K562 (cell line): ENCODE results near the gene ABCC5. TPM values are rescaled to one million over a fixed set of nuclear protein-coding genes. Genes with fewer than 3 reads are reported as not detected.

ENCODE experiments used
- ATAC-seq: fragments of 200-7000 bp; cut with Tn5 transposase; 3 replicates; pipeline ENCODE4 v1.9.1; 2020; ENCODE audit warnings: moderate library complexity
- BruUV-seq: library from RNA; stranded (reverse); fragments of 400-500 nt; replicated peaks from 2 replicates; lab custom pipeline; 2021; lab: Mats Ljungman, UMichigan
- CTCF ChIA-PET: fragments of 300-600 bp; formaldehyde crosslinking; extraction: SDS; loops from one replicate; lab custom pipeline; 2021; ENCODE audit warnings: low intra/inter-chr PET ratio; lab: Yijun Ruan, JAX
- POLR2A ChIA-PET: fragments of 300-600, 350-650 bp; sonication (Branson Sonifier 250); formaldehyde crosslinking; extraction: SDS; loops from one replicate; lab custom pipeline; 2021; ENCODE audit warnings: antibody characterized with exemption, inconsistent platforms; lab: Yijun Ruan, JAX
- DNase-seq, 4 experiments: peaks; one replicate each; pipeline versions ENCODE4 v3.0.0 to v3.0.0-alpha.2; 2011 to 2018; ENCODE audit warnings: low spot score in 3 of 4, mixed read lengths in 3 of 4; ENCODE audit errors: extremely low read depth in 1 of 4
- FAIRE-seq: peaks from 2 replicates; lab custom pipeline; 2011; peaks lifted over from hg19 to GRCh38; lab: Jason Lieb, UNC
- H2AFZ ChIP-seq: 2 replicates; pipeline ENCODE4 v1.6.0; 2011; ENCODE audit warnings: low read depth, low read length, control low read depth, inconsistent platforms
- H3K27ac ChIP-seq: fragments of 200-600 bp; 3 replicates; pipeline ENCODE4 v1.8.0; 2011; ENCODE audit warnings: low read depth, mild to moderate bottlenecking, control low read depth, inconsistent platforms, low read length, moderate library complexity, mixed read lengths; ENCODE audit errors: extremely low read depth
- H3K27me3 ChIP-seq, 2 experiments: fragments of 300-600 bp in 1 of 2; 2 replicates in 1 of 2; 3 replicates in 1 of 2; pipeline versions ENCODE4 v1.6.0 to v1.8.0; 2011; ENCODE audit warnings: inconsistent platforms in 2 of 2, low read length in 2 of 2, mild to moderate bottlenecking in 1 of 2, mixed read lengths in 1 of 2, moderate library complexity in 1 of 2; ENCODE audit not compliant: control insufficient read depth in 2 of 2, insufficient read depth in 2 of 2
- H3K36me3 ChIP-seq: fragments of 300-600 bp; 3 replicates; pipeline ENCODE4 v1.8.0; 2011; ENCODE audit warnings: mild to moderate bottlenecking, low read length, inconsistent platforms; ENCODE audit not compliant: control insufficient read depth, insufficient read depth
- H3K4me1 ChIP-seq, 2 experiments: fragments of 200-600 bp in 1 of 2; replicated peaks in 1 of 2; 2 replicates in 1 of 2; 3 replicates in 1 of 2; pipeline versions ENCODE4 v1.5.1 to v1.8.0; 2011; ENCODE audit warnings: inconsistent platforms in 2 of 2, low read length in 2 of 2, mild to moderate bottlenecking in 1 of 2, mixed read lengths in 1 of 2, moderate library complexity in 1 of 2; ENCODE audit not compliant: control insufficient read depth in 2 of 2, insufficient read depth in 2 of 2
- H3K4me2 ChIP-seq: 2 replicates; pipeline ENCODE4 v1.6.1; 2011; ENCODE audit warnings: low read length, control low read depth, inconsistent platforms, mixed read lengths; ENCODE audit not compliant: insufficient read depth
- H3K4me3 ChIP-seq: fragments of 200-600 bp; sonication (generic), shearing (Covaris generic); 2 replicates; pipeline ENCODE4 v1.5.1; 2016; ENCODE audit warnings: control low read depth, inconsistent platforms
- H3K79me2 ChIP-seq: fragments of 200-600 bp; 3 replicates; pipeline ENCODE4 v1.8.0; 2011; ENCODE audit warnings: low read length, inconsistent platforms; ENCODE audit not compliant: control insufficient read depth, insufficient read depth
- H3K9ac ChIP-seq, 2 experiments: 2 replicates each; pipeline versions ENCODE4 v1.6.0 to v1.6.1; 2011; ENCODE audit warnings: low read depth in 2 of 2, low read length in 2 of 2, control low read depth in 1 of 2, inconsistent platforms in 1 of 2, mild to moderate bottlenecking in 1 of 2, mixed read lengths in 1 of 2; ENCODE audit not compliant: insufficient read depth in 1 of 2
- H3K9me1 ChIP-seq: one replicate; pipeline ENCODE4 v1.6.0; 2011; ENCODE audit warnings: inconsistent platforms, mild to moderate bottlenecking, low read length, moderate library complexity; ENCODE audit not compliant: control insufficient read depth, insufficient read depth
- H3K9me3 ChIP-seq: replicated peaks from 2 replicates; pipeline ENCODE4 v1.5.1; 2011; ENCODE audit warnings: low read depth, low read length, inconsistent platforms; ENCODE audit not compliant: control insufficient read depth, insufficient read depth
- H4K20me1 ChIP-seq: replicated peaks from 2 replicates; pipeline ENCODE4 v1.6.1; 2011; ENCODE audit warnings: low read length, inconsistent platforms, mixed read lengths; ENCODE audit not compliant: control insufficient read depth, insufficient read depth
- ATF7 ChIP-seq: fragments of 450-650 bp; IDR thresholded peaks from 2 replicates; pipeline ENCODE4 v1.7.1; 2014; ENCODE audit warnings: mild to moderate bottlenecking, moderate library complexity
- BRD9 ChIP-seq: fragments of 450-650 bp; IDR thresholded peaks from 2 replicates; pipeline ENCODE4 v1.6.1; 2018; ENCODE audit warnings: low read depth; ENCODE audit not compliant: partially characterized antibody
- CBFA2T3 ChIP-seq: fragments of 450-650 bp; IDR thresholded peaks from 2 replicates; pipeline ENCODE4 v1.6.1; 2017
- CGGBP1 ChIP-seq: fragments of 250-450 bp; sonication (Bioruptor Pico); IDR thresholded peaks from 2 replicates; pipeline ENCODE4 v1.9.0; 2021; ENCODE audit warnings: mild to moderate bottlenecking
- EP300 ChIP-seq: IDR thresholded peaks from 2 replicates; pipeline ENCODE4 v1.6.1; 2012; ENCODE audit warnings: low read length, improper control_type of control experiment
- GATAD2A ChIP-seq: fragments of 450-650 bp; IDR thresholded peaks from 2 replicates; pipeline ENCODE4 v1.6.1; 2017
- HDAC2 ChIP-seq: fragments of 450-650 bp; IDR thresholded peaks from 2 replicates; pipeline ENCODE4 v1.6.1; 2016; ENCODE audit warnings: mild to moderate bottlenecking
- HDAC8 ChIP-seq: fragments of 450-650 bp; IDR thresholded peaks from 2 replicates; pipeline ENCODE4 v1.6.1; 2016; ENCODE audit warnings: mild to moderate bottlenecking, missing genetic modification characterization, moderate library complexity, missing compliant biosample characterization
- HEY1 ChIP-seq: fragments of 250-450 bp; sonication (Bioruptor Pico); IDR thresholded peaks from 2 replicates; pipeline ENCODE4 v1.5.0; 2020; ENCODE audit warnings: mild to moderate bottlenecking, moderate library complexity, borderline replicate concordance
- HMGN3 ChIP-seq: IDR thresholded peaks from 2 replicates; pipeline ENCODE4 v1.6.1; 2011; ENCODE audit warnings: borderline replicate concordance, low read depth, mild to moderate bottlenecking, mixed read lengths, low read length; ENCODE audit not compliant: insufficient read length; ENCODE audit errors: extremely low read depth
- L3MBTL2 ChIP-seq: fragments of 450-650 bp; IDR thresholded peaks from 2 replicates; pipeline ENCODE4 v1.6.1; 2016; ENCODE audit warnings: mild to moderate bottlenecking, moderate library complexity
- MAX ChIP-seq: sonication (generic); formaldehyde crosslinking; IDR thresholded peaks from 2 replicates; pipeline ENCODE4 v1.9.0; 2022; ENCODE audit warnings: mild to moderate bottlenecking, missing genetic modification reagents
- NR3C1 ChIP-seq: sonication (generic); formaldehyde crosslinking; IDR thresholded peaks from 2 replicates; pipeline ENCODE4 v1.8.1; 2022; ENCODE audit warnings: missing genetic modification reagents
- RAD21 ChIP-seq, 2 experiments: fragments of 250-450 bp in 1 of 2; fragments of 450-650 bp in 1 of 2; sonication (Bioruptor Pico) in 1 of 2; formaldehyde crosslinking in 1 of 2; IDR thresholded peaks in 1 of 2; conservative IDR thresholded peaks in 1 of 2; 2 replicates each; pipeline versions ENCODE4 v1.4.0 to v1.8.0; 2020 to 2022; ENCODE audit warnings: mild to moderate bottlenecking in 2 of 2, moderate library complexity in 1 of 2
- SMARCA4 ChIP-seq: fragments of 450-650 bp; IDR thresholded peaks from 2 replicates; pipeline ENCODE4 v1.6.1; 2016
- SRSF7 ChIP-seq: fragments of 200-400 bp; formaldehyde crosslinking; optimal IDR thresholded peaks from 2 replicates; pipeline ENCODE3; 2017; ENCODE audit warnings: mild to moderate bottlenecking, low read depth, low read length
- TAL1 ChIP-seq: fragments of 450-650 bp; IDR thresholded peaks from 2 replicates; pipeline ENCODE4 v1.6.1; 2016; ENCODE audit warnings: mild to moderate bottlenecking
- ZBTB5 ChIP-seq: fragments of 450-650 bp; IDR thresholded peaks from 2 replicates; pipeline ENCODE4 v1.6.1; 2017; ENCODE audit warnings: antibody characterized with exemption
- ZEB2 ChIP-seq: fragments of 450-650 bp; IDR thresholded peaks from 2 replicates; pipeline ENCODE4 v1.6.1; 2016
- ZNF165 ChIP-seq: fragments of 250-450 bp; sonication (Bioruptor Pico); IDR thresholded peaks from 2 replicates; pipeline ENCODE4 v1.4.0; 2020; ENCODE audit warnings: borderline replicate concordance
- ZNF347 ChIP-seq: fragments of 450-650 bp; formaldehyde crosslinking; IDR thresholded peaks from 2 replicates; pipeline ENCODE4 v1.4.0; 2020; ENCODE audit warnings: low read depth, mild to moderate bottlenecking, moderate library complexity
- ZSCAN29 ChIP-seq: fragments of 450-650 bp; IDR thresholded peaks from 2 replicates; pipeline ENCODE4 v1.6.1; 2017
- WGBS: fragments of 100-300 bp; shearing (Covaris generic); methylation state at CpG from one replicate; pipeline ENCODE4 v1.1.6; 2016; ENCODE audit warnings: low coverage, mixed read lengths; ENCODE audit not compliant: insufficient coverage; ENCODE audit errors: missing lambda C conversion rate; 5-methylcytosine and 5-hydroxymethylcytosine counted together
- in situ Hi-C: fragments of 300-500 bp; cut with MboI; formaldehyde crosslinking; loops from 4 replicates; pipeline ENCODE4 v1.15.0; 2018; ENCODE audit warnings: inconsistent platforms, mixed read lengths
- intact Hi-C: fragments of 100-400 bp; cut with micrococcal nuclease; formaldehyde crosslinking; loops from 2 replicates; pipeline ENCODE4 v1.14.2; 2022
- polyA plus RNA-seq, 8 experiments: library from polyadenylated mRNA; depleted of rRNA in 4 of 8; stranded (reverse) in 5 of 8; unstranded in 3 of 8; fragments of >200 nt; fragmentation: Nextera tagmentation in 2 of 8; fragmentation: Illumina TruSeq in 1 of 8; extraction: Ambion mirVana in 2 of 8; extraction: Trizol in 1 of 8; gene quantifications; 2 replicates each; pipeline versions ENCODE4 v1.2.1 to v1.2.3, GENCODE V29; 2011 to 2014; ENCODE audit warnings: inconsistent platforms in 1 of 8, missing spikeins in 1 of 8
- total RNA-seq, 7 experiments: library from RNA; depleted of rRNA in 6 of 7; stranded (reverse); fragments of >200 nt in 6 of 7; fragmentation: Illumina TruSeq in 2 of 7; extraction: Trizol in 2 of 7; gene quantifications; 2 replicates each; pipeline versions ENCODE4 v1.2.1 to v1.2.3, GENCODE V29; 2011 to 2021; ENCODE audit warnings: low replicate concordance in 1 of 7

Gene ABCC5
- total and polyA plus RNA-seq, 9 of the 15 experiments (the other 6 are each of a cell fraction or from before 2014, with no cell fraction given): 22.0 to 53.0 (median 41.9) TPM

- peak overlapping the region; percentile 43; the same call in 1 of the 2 replicates for H3K4me2 ChIP-seq
- ATAC-seq (peak; percentile 89), FAIRE-seq (peak; percentile 75), DNase-seq (peak; percentile 35 to 76 (median 54))
- peak overlapping the region; percentile 58; the same call in 1 of the 2 replicates for H2AFZ ChIP-seq
- 11% methylated on average over 11 of the region's 11 CpGs for WGBS
- no peaks in the 10 kb centered on the region for H3K27me3 ChIP-seq
- H3K9me3 ChIP-seq: no peaks in the 10 kb centered on the region
- H3K36me3 ChIP-seq: peaks cover 63% of the 10 kb centered on the region
- peaks cover 6 to 12% of the 10 kb centered on the region in 2 experiments; a peak in 3 of 5 replicates for H3K4me1 ChIP-seq
- peaks cover 43% of the 10 kb centered on the region for H3K79me2 ChIP-seq
- ChIA-PET CTCF (no interaction called here), POLR2A (interaction anchor here (0.5 to 2.4 kb wide), 10 partner anchors 8 to 222 kb away, joined by 3 to 15 read pairs (median 4); no protein-coding TSS in a partner anchor)
- peak overlapping the region; percentile 60; the same call in 2 of the 3 replicates for H3K27ac ChIP-seq
- intact Hi-C loops: no loop called here
- no peak overlapping the region for H3K4me3 ChIP-seq
- peak overlapping the region; percentile 19 to 76; a peak in 3 of 4 replicates for H3K9ac ChIP-seq
- no peaks in the 10 kb centered on the region; the same call in 1 of the 2 replicates for H4K20me1 ChIP-seq
- BruUV-seq: no TSS peak
- in situ Hi-C loops: no loop called here
- H3K9me1 ChIP-seq: no peaks in the 10 kb centered on the region
- TF ChIP-seq ZBTB5 (no peak), RAD21 (CRISPR knock-in tag; conservative IDR thresholded peaks at IDR 0.05 in 1 of 2, IDR thresholded peaks at IDR 0.05 in 1 of 2) (no peak), EP300 (peak; percentile 64), SMARCA4 (peak; percentile 91), TAL1 (peak; percentile 38; the same call in 1 of the 2 replicates), HDAC2 (peak; percentile 69; the same call in 1 of the 2 replicates), ATF7 (peak; percentile 27; the same call in 1 of the 2 replicates), ZNF347 (no peak), BRD9 (no peak), ZEB2 (peak; percentile 87), L3MBTL2 (peak; percentile 33; the same call in 1 of the 2 replicates), HMGN3 (no peak), HEY1 (CRISPR knock-in tag) (no peak), CGGBP1 (CRISPR knock-in tag) (no peak), NR3C1 (CRISPR knock-in tag) (no peak), MAX (CRISPR knock-in tag) (no peak), CBFA2T3 (peak; percentile 59; the same call in 1 of the 2 replicates), GATAD2A (0 out of 2 replicates have a peak, but pooled peaks have one; percentile 28), SRSF7 (no peak), ZSCAN29 (no peak), HDAC8 (tag) (no peak), ZNF165 (no peak)
These were observed 11.7 kb downstream of the ABCC5 start for GRCh38 chr3:184005941-184006507.
